SU-DHL-6 (cell line): ENCODE results near the gene LIN52.

Experiments used
- H2AFZ ChIP-seq: fragments of 200-600 bp; sonication (generic); 2 replicates; pipeline ENCODE4 v1.6.1; 2014; ENCODE audit warnings: low read depth, mild to moderate bottlenecking, moderate library complexity, mixed read lengths, antibody characterized with exemption, low read length; ENCODE audit not compliant: severe bottlenecking
- H3F3A ChIP-seq: fragments of 200-600 bp; shearing (Covaris generic); 2 replicates; pipeline ENCODE4 v1.6.0; 2016; ENCODE audit warnings: antibody characterized with exemption, mild to moderate bottlenecking; ENCODE audit not compliant: insufficient read depth
- H3K27ac ChIP-seq: fragments of 200-600 bp; sonication (generic); 2 replicates; pipeline ENCODE4 v1.5.1; 2016; ENCODE audit warnings: low read depth, mild to moderate bottlenecking, low read length, moderate library complexity, mixed read lengths
- H3K27me3 ChIP-seq: fragments of 200-600 bp; sonication (generic), shearing (Covaris generic); 2 replicates; pipeline ENCODE4 v1.6.0; 2014; ENCODE audit warnings: mild to moderate bottlenecking, low read length
- H3K36me3 ChIP-seq: fragments of 200-600 bp; sonication (generic); 2 replicates; pipeline ENCODE4 v1.6.1; 2014; ENCODE audit warnings: mild to moderate bottlenecking, low read length, mixed read lengths
- H3K4me2 ChIP-seq: fragments of 300-600, 200-600 bp; shearing (Covaris generic), sonication (generic); 2 replicates; pipeline ENCODE4 v1.6.0; 2014; ENCODE audit warnings: low read length, low read depth, mild to moderate bottlenecking; ENCODE audit not compliant: poor library complexity, severe bottlenecking
- H3K4me3 ChIP-seq: fragments of 200-600 bp; sonication (generic); 2 replicates; pipeline ENCODE4 v1.5.1; 2014; ENCODE audit warnings: antibody characterized with exemption, low read length, mild to moderate bottlenecking, mixed read lengths; ENCODE audit not compliant: insufficient read depth, poor library complexity, severe bottlenecking
- H3K79me2 ChIP-seq: fragments of 200-600 bp; sonication (generic); 2 replicates; pipeline ENCODE4 v1.6.1; 2014; ENCODE audit warnings: mild to moderate bottlenecking, low read length, moderate library complexity; ENCODE audit not compliant: insufficient read depth
- H3K9ac ChIP-seq: fragments of 200-600 bp; sonication (generic); 2 replicates; pipeline ENCODE4 v1.7.0; 2014; ENCODE audit warnings: mild to moderate bottlenecking, low read length
- H3K9me2 ChIP-seq: fragments of 200-600 bp; sonication (generic); replicated peaks from 2 replicates; pipeline ENCODE4 v1.6.1; 2014; ENCODE audit warnings: low read length; ENCODE audit not compliant: insufficient read depth
- H3K9me3 ChIP-seq: fragments of 200-600 bp; sonication (generic); 2 replicates; pipeline ENCODE4 v1.6.1; 2014; ENCODE audit warnings: low read length, mixed read lengths; ENCODE audit not compliant: insufficient read depth
- H4K20me1 ChIP-seq: fragments of 200-600 bp; sonication (generic); 2 replicates; pipeline ENCODE4 v1.6.1; 2014; ENCODE audit warnings: low read depth, mild to moderate bottlenecking, antibody characterized with exemption, low read length, moderate library complexity, mixed read lengths
- CTCF ChIP-seq: fragments of 200-600 bp; sonication (generic); IDR thresholded peaks from one replicate; pipeline ENCODE4 v1.5.1; 2017; ENCODE audit warnings: antibody characterized with exemption, mild to moderate bottlenecking, low read length, moderate library complexity; ENCODE audit not compliant: insufficient read depth, poor library complexity, severe bottlenecking
- EZH2phosphoT487 ChIP-seq: fragments of 200-600 bp; sonication (generic), shearing (Covaris generic); conservative IDR thresholded peaks from 2 replicates; pipeline ENCODE4 v1.6.1; 2018; ENCODE audit warnings: mild to moderate bottlenecking, antibody characterized with exemption, low read length, moderate library complexity, mixed read lengths

The LIN52 gene

GRCh38 chr14:74244115-74244514 lies 159.4 kb downstream of the LIN52 start:
- no peak overlapping the region for H3K27ac ChIP-seq
- no peaks in the 10 kb centered on the region for H3K9me2 ChIP-seq
- H3K4me2 ChIP-seq, result no peak overlapping the region
- no peaks in the 10 kb centered on the region for H3K36me3 ChIP-seq
- H3K79me2 ChIP-seq, result no peaks in the 10 kb centered on the region
- no peak overlapping the region for H3K9ac ChIP-seq
- H3K4me3 ChIP-seq, result no peak overlapping the region
- TF ChIP-seq EZH2phosphoT487, result no peak
- TF ChIP-seq CTCF, result no peak
- no peaks in the 10 kb centered on the region for H3K27me3 ChIP-seq
- H3K9me3 ChIP-seq, result no peaks in the 10 kb centered on the region
- no peaks in the 10 kb centered on the region for H4K20me1 ChIP-seq
- no peaks in the 10 kb centered on the region for H3F3A ChIP-seq
- H2AFZ ChIP-seq, result no peak overlapping the region

GRCh38 chr14:74245292-74245691 lies 160.5 kb downstream of the LIN52 start:
- Histone ChIP-seq H3K9me3 (no peaks in the 10 kb centered on the region), H3K9me2 (no peaks in the 10 kb centered on the region), H2AFZ (no peak overlapping the region), H3K36me3 (no peaks in the 10 kb centered on the region), H3K4me2 (no peak overlapping the region), H3K9ac (no peak overlapping the region), H3K27me3 (no peaks in the 10 kb centered on the region), H3K79me2 (no peaks in the 10 kb centered on the region), H3K27ac (no peak overlapping the region), H4K20me1 (no peaks in the 10 kb centered on the region), H3F3A (no peaks in the 10 kb centered on the region), H3K4me3 (no peak overlapping the region)
- TF ChIP-seq EZH2phosphoT487, result no peak
- no peak for TF ChIP-seq CTCF

GRCh38 chr14:74246542-74246941 lies 161.8 kb downstream of the LIN52 start:
- no peak overlapping the region for H3K4me2 ChIP-seq
- H3K79me2 ChIP-seq, result no peaks in the 10 kb centered on the region
- no peaks in the 10 kb centered on the region for H3K36me3 ChIP-seq
- no peak overlapping the region for H3K27ac ChIP-seq
- no peaks in the 10 kb centered on the region for H4K20me1 ChIP-seq
- no peaks in the 10 kb centered on the region for H3K9me2 ChIP-seq
- no peak overlapping the region for H3K4me3 ChIP-seq
- no peaks in the 10 kb centered on the region for H3K9me3 ChIP-seq
- no peak overlapping the region for H2AFZ ChIP-seq
- no peak overlapping the region for H3K9ac ChIP-seq
- TF ChIP-seq EZH2phosphoT487, result no peak
- no peaks in the 10 kb centered on the region for H3K27me3 ChIP-seq
- no peaks in the 10 kb centered on the region for H3F3A ChIP-seq

- H3K9me3 ChIP-seq, result no peaks in the 10 kb centered on the region
- no peaks in the 10 kb centered on the region for H3K27me3 ChIP-seq
- TF ChIP-seq CTCF, result no peak
- TF ChIP-seq EZH2phosphoT487, result no peak
- H2AFZ ChIP-seq, result no peak overlapping the region
- no peak overlapping the region for H3K27ac ChIP-seq
- H3F3A ChIP-seq, result no peaks in the 10 kb centered on the region
- no peak overlapping the region for H3K9ac ChIP-seq
- H4K20me1 ChIP-seq, result no peaks in the 10 kb centered on the region
- no peak overlapping the region for H3K4me3 ChIP-seq
- H3K9me2 ChIP-seq, result no peaks in the 10 kb centered on the region
- H3K36me3 ChIP-seq, result no peaks in the 10 kb centered on the region
- no peak overlapping the region for H3K4me2 ChIP-seq
- no peaks in the 10 kb centered on the region for H3K79me2 ChIP-seq
These were observed 163.3 kb downstream of the LIN52 start for GRCh38 chr14:74248017-74248416.
